ENCODE data around the gene MCC.
A peak's percentile ranks its signal among the peaks of the same experiment; 100 is the strongest.

The MCC gene

DNA sequence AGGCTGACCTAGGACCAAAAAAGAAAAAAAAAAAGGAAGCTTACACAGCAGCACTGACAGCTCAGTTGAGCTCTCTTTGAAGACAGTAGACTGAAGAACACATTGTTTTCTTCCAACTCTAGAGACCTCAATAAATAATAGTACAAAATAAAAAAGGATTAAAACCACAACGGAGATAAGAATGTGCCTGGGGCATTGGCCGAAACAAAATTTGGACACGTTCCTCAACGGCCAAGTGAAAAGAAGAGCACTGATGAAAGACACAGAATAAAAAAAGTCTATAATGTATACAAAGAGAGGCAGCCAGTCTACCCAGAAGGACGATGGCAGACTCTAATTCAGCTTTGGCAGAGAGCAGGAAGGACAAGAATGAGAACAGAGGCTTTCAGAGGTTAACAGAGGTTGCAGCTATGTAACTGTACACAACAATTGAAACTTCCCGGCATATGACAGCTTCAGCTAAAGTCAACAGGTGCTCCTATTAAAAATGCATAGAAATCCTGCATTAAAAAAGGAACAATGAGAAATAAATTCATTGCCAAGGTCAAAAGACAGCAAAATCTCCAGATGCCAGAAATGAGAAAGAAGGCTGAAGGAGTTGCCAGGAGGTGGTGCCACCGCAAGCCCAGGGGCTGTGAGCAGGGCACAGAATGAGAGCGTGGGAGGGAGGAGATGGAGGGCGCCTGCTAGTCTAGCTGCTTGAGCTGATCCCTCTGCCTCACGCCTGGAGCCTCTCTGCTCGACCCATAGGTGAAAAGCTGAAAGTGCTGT, 397.7 kb downstream of the MCC start:
- no peak for DNase-seq (ENCODE audit: low read depth)
- H3K4me3 ChIP-seq (ENCODE audit: low read depth, low read length): no peak overlapping the region
- TF ChIP-seq, protein P1, sequence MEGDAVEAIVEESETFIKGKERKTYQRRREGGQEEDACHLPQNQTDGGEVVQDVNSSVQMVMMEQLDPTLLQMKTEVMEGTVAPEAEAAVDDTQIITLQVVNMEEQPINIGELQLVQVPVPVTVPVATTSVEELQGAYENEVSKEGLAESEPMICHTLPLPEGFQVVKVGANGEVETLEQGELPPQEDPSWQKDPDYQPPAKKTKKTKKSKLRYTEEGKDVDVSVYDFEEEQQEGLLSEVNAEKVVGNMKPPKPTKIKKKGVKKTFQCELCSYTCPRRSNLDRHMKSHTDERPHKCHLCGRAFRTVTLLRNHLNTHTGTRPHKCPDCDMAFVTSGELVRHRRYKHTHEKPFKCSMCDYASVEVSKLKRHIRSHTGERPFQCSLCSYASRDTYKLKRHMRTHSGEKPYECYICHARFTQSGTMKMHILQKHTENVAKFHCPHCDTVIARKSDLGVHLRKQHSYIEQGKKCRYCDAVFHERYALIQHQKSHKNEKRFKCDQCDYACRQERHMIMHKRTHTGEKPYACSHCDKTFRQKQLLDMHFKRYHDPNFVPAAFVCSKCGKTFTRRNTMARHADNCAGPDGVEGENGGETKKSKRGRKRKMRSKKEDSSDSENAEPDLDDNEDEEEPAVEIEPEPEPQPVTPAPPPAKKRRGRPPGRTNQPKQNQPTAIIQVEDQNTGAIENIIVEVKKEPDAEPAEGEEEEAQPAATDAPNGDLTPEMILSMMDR (IDR thresholded peaks at IDR 0.05; ENCODE audit: control insufficient read depth, extremely low read depth, insufficient read depth): 0 out of 2 replicates have a peak, but pooled peaks have one; percentile 0

DNA sequence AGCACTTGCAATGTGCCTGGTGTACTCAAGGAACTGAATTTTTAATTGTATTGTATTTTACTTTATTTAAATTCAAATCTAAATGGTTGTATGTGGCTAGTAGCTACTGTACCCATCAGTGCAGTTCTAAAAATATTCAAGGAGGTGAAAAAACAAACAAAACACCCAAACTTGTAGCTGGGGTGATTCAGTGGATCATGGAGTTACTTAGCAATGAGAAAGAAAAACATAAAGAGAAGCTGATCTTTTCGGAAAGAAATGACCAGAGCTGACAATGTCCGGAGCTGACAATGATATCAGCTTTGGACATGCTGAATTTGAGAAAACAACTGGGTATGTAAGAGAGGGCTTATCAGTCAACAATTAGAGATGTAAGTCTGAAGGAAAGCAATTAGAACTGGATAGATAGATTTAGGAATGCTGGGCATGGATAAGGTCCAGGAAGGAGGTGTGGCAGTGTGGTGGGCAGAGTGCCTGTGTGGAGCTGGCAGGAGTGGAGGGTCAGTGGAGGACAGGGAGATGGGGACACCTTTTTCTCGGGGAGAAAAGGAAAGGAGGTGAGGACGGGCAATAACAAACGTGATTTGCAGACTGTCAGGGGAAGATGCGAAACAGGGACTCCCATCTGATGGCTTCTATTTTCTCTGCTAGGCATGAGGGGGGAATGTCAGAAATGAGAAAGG, 398.5 kb downstream of the MCC start:
- TF ChIP-seq, protein P1 (IDR thresholded peaks at IDR 0.05; ENCODE audit: control insufficient read depth, extremely low read depth, insufficient read depth): no peak
- no peak overlapping the region for H3K4me3 ChIP-seq (ENCODE audit: low read depth, low read length)

DNA sequence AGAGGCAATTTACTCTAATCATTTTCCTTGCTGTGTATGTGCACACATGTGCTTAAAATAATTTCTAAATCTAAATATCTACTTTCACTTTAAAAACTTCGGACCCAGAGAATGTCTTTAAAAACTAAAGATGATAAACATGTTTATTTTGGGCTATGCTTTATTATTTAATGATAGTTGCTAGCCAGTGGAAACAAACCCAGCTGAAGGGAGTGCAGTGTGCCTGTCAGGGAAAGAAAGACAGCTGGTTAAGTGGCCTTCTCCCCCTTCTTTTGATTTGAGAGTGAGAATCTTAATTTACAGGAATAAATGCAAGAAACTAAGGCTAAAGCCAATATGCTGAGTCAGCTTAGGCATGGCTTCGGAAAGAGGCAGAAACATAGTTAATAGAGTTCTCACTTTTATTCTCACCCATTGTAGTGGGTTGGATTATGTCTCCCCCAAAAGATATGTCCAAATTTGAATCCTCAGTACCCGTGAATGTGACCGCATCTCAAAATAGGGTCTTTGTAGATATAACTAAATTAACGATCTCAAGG, 400.2 kb downstream of the MCC start:
- no peak for DNase-seq (ENCODE audit: low read depth)
- TF ChIP-seq, protein P1 (IDR thresholded peaks at IDR 0.05; ENCODE audit: control insufficient read depth, extremely low read depth, insufficient read depth): no peak
- H3K4me3 ChIP-seq (ENCODE audit: low read depth, low read length): no peak overlapping the region

More for the DNA sequence above, 398.5 kb downstream of the MCC start:
- no peak for DNase-seq (ENCODE audit: low read depth)

DNA sequence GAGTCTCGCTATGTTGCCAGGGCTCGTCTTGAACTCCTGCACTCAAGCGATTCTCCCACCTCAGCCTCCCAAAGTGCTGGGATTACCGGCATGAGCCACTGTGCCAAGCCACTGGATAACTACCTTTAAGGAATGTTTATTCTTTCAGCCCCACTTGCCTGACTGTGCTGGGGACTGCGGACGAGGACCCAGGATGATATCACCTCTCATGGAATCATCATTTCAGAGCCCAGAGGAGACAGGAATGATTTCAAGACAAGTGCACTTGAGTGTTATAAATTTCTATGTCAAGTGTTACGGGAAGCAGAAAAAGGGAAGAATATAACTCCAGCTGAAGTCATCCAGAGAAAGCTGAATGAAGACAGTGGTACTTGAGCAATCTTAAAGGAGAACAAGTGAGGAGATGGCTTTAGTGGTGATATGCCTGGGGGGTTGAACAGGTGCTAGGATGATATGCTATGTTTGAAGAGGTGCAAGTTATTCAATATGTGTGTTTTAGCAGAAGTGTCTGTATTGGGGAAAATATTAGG, 402.3 kb downstream of the MCC start:
- TF ChIP-seq, protein P1 (IDR thresholded peaks at IDR 0.05; ENCODE audit: control insufficient read depth, extremely low read depth, insufficient read depth): no peak
- DNase-seq (ENCODE audit: low read depth): no peak
- no peak overlapping the region for H3K4me3 ChIP-seq (ENCODE audit: low read depth, low read length)

DNA sequence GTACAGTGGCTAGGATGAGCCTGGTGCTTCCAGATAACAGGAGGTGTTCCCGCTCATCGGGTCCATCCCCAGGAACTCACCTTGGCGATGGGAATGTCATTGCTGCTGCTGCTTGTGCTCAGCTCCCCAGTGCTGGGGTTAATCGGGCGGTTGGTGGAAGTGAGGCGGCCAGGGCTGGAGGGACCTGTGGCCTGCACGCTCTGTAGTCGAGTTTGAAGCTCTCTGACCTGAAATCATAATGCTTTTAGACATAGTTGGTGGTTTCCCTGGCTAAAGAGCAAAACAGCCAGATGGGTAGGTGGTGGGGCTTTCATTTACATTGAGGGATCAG, 403.2 kb downstream of the MCC start:
- TF ChIP-seq, protein P1 (IDR thresholded peaks at IDR 0.05; ENCODE audit: control insufficient read depth, extremely low read depth, insufficient read depth): no peak
- no peak for DNase-seq (ENCODE audit: low read depth)
- no peak overlapping the region for H3K4me3 ChIP-seq (ENCODE audit: low read depth, low read length)

DNA sequence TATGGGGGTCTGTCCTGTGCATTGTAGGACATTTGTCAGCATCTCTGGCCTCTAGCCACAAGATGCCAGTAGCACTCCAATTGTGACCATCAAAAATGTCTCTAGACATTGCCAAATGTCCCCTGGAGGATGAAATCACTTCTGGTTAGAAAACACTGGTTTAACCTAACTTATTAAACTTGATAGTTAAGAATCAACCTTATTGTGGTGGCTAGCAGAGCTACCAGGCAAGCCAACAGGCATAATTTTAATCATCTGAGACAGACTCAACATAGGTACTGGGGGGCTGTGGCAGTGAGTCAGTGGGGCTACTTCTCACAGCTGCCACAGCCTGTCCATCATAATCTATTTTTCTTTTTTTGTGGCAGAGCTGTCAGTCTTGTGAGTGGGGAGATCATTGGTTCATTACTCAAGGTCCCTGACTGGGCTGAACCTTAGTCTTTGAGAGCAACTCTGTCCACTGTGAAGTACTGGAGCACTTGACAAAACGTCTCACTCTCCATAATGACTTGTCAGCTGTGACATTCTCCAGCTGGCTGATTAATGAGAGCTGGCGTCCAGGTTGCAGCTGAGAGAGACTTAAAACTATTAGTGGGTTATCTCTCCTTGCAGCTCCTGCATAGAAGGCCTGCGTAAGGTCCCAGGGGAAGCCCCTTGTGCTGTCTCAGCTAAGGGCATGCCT, 403.7 kb downstream of the MCC start:
- H3K4me3 ChIP-seq (ENCODE audit: low read depth, low read length): no peak overlapping the region
- TF ChIP-seq, protein P1 (IDR thresholded peaks at IDR 0.05; ENCODE audit: control insufficient read depth, extremely low read depth, insufficient read depth): no peak
- no peak for DNase-seq (ENCODE audit: low read depth)
